Measurements from ENCODE around the gene MORC4.

DNA sequence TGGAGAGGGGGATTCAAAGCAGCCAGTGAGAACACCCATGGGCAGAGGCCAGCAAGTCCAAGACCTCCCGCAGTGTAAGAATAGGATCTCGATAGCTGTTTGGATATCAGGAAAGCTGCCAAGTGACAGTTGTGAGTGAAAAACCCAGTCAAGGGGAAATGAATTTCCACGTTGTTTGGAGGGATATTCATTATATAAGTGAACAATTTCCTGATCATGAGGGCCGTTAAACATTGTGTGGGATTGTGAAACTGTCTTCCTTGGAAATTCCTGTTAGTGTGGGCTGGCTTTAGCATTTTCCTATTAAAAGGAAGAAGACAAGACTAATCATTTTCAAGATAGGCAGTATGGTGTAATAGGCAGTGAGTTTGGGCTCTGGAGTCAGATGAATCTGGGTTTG, 64.8 kb downstream of the MORC4 start:
- TF ChIP-seq GATA2 (IDR thresholded peaks at IDR 0.05; ENCODE audit: low read depth, low read length) (no peak), GATA3 (IDR thresholded peaks at IDR 0.05; ENCODE audit: low read depth, low read length) (no peak)

Data from SH-SY5Y (cell line).